A673 (cell line): ENCODE results near the gene SULT2B1. TPM values are rescaled to one million over a fixed set of nuclear protein-coding genes. Genes with fewer than 3 reads are reported as not detected.

Experiments used
- BruUV-seq: library from RNA; stranded (reverse); fragments of 400-500 nt; replicated peaks from 2 replicates; lab custom pipeline; 2021; lab: Mats Ljungman, UMichigan
- CTCF ChIA-PET: fragments of 300-600 bp; sonication (Branson Sonifier 250); formaldehyde crosslinking; loops from one replicate; lab custom pipeline; 2022; ENCODE audit warnings: antibody characterized with exemption; lab: Charles Lee
- POLR2A ChIA-PET: fragments of 300-600 bp; sonication (Branson Sonifier 250); formaldehyde crosslinking; loops from one replicate; lab custom pipeline; 2022; ENCODE audit warnings: antibody characterized with exemption; ENCODE audit not compliant: low non-redundant PET; lab: Charles Lee
- DNase-seq: peaks from one replicate; pipeline ENCODE4 v3.0.0-alpha.2; 2015; ENCODE audit warnings: low spot score
- H3K27ac ChIP-seq: fragments of 200-600 bp; sonication (generic); 2 replicates; pipeline ENCODE4 v1.5.1; 2016; ENCODE audit warnings: mixed run types, low read depth, mild to moderate bottlenecking, mixed read lengths, antibody characterized with exemption, low read length; ENCODE audit not compliant: poor library complexity, severe bottlenecking
- H3K27me3 ChIP-seq: fragments of 200-600 bp; sonication (generic); replicated peaks from 2 replicates; pipeline ENCODE4 v1.6.1; 2017; ENCODE audit warnings: mixed run types, low read depth, mild to moderate bottlenecking, mixed read lengths, antibody characterized with exemption, low read length; ENCODE audit not compliant: insufficient read depth, poor library complexity
- H3K36me3 ChIP-seq: fragments of 200-600 bp; sonication (generic); 2 replicates; pipeline ENCODE4 v1.6.1; 2016; ENCODE audit warnings: mixed run types, mild to moderate bottlenecking, mixed read lengths, antibody characterized with exemption, low read length; ENCODE audit not compliant: insufficient read depth, poor library complexity, severe bottlenecking
- H3K4me1 ChIP-seq: fragments of 200-600 bp; sonication (generic); 2 replicates; pipeline ENCODE4 v1.6.1; 2017; ENCODE audit warnings: mixed run types, mild to moderate bottlenecking, mixed read lengths, antibody characterized with exemption, low read length; ENCODE audit not compliant: insufficient read depth, poor library complexity, severe bottlenecking
- H3K4me3 ChIP-seq: fragments of 200-600 bp; sonication (generic); 2 replicates; pipeline ENCODE4 v1.5.1; 2016; ENCODE audit warnings: low read depth, mixed run types, mild to moderate bottlenecking, mixed read lengths, low read length; ENCODE audit not compliant: poor library complexity, severe bottlenecking
- H3K9me3 ChIP-seq: fragments of 200-600 bp; sonication (generic); 2 replicates; pipeline ENCODE4 v1.6.1; 2016; ENCODE audit warnings: mixed run types, low read depth, mild to moderate bottlenecking, mixed read lengths, antibody characterized with exemption, low read length; ENCODE audit not compliant: poor library complexity, severe bottlenecking
- EZH2 ChIP-seq: fragments of 200-600 bp; sonication (generic); IDR thresholded peaks from 2 replicates; pipeline ENCODE4 v1.6.1; 2017; ENCODE audit warnings: borderline replicate concordance, low read depth, mild to moderate bottlenecking, mixed read lengths, antibody characterized with exemption, low read length; ENCODE audit not compliant: poor library complexity, severe bottlenecking
- intact Hi-C: fragments of 100-400 bp; cut with micrococcal nuclease; formaldehyde crosslinking; loops from one replicate; pipeline ENCODE4 v1.10.0; 2022; ENCODE audit not compliant: unreplicated experiment
- total RNA-seq: library from RNA; stranded (reverse); gene quantifications from 2 replicates; pipeline ENCODE4 v1.2.3, GENCODE V29; 2021
- TF ChIP-seq, protein P1 (sequence below): fragments of 300-800, 200-600 bp; sonication (generic); conservative IDR thresholded peaks from 2 replicates; pipeline ENCODE4 v1.5.1; 2017; ENCODE audit warnings: low read depth, mild to moderate bottlenecking, antibody characterized with exemption, low read length, moderate library complexity, mixed read lengths

Gene SULT2B1
- total RNA-seq, 1 experiment from 2014 or later = 0.60 TPM

DNA sequence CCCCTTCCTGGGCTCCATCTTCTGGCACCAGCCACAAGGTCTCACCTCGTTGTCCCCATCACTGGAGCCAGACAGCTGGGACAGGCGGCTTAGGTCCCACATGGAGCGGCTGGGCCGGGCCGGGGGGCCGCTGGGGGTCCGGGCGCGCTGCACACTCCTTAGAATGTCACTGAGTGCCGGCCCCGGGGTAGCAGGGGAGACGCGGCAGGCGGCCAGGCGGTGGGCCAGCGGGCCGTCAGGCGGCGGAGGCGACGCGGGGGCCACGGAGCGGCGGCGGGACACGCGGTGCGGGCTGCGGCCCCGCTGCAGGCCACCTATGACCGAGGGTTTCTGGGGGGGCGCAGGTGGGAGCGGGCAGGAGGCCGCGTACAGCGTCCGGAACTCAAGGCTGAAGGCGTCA is 51.5 kb downstream of the SULT2B1 start:
- Histone ChIP-seq H3K27ac (no peak overlapping the region), H3K9me3 (no peaks in the 10 kb centered on the region), H3K36me3 (no peaks in the 10 kb centered on the region), H3K27me3 (no peaks in the 10 kb centered on the region), H3K4me1 (no peaks in the 10 kb centered on the region), H3K4me3 (no peak overlapping the region)
- ChIA-PET POLR2A (no interaction called here), CTCF (no interaction called here)
- DNase-seq = no peak
- intact Hi-C loops = no loop called here
- BruUV-seq = no TSS peak
- TF ChIP-seq, protein P1, sequence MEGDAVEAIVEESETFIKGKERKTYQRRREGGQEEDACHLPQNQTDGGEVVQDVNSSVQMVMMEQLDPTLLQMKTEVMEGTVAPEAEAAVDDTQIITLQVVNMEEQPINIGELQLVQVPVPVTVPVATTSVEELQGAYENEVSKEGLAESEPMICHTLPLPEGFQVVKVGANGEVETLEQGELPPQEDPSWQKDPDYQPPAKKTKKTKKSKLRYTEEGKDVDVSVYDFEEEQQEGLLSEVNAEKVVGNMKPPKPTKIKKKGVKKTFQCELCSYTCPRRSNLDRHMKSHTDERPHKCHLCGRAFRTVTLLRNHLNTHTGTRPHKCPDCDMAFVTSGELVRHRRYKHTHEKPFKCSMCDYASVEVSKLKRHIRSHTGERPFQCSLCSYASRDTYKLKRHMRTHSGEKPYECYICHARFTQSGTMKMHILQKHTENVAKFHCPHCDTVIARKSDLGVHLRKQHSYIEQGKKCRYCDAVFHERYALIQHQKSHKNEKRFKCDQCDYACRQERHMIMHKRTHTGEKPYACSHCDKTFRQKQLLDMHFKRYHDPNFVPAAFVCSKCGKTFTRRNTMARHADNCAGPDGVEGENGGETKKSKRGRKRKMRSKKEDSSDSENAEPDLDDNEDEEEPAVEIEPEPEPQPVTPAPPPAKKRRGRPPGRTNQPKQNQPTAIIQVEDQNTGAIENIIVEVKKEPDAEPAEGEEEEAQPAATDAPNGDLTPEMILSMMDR = no peak
- TF ChIP-seq EZH2 = no peak

DNA sequence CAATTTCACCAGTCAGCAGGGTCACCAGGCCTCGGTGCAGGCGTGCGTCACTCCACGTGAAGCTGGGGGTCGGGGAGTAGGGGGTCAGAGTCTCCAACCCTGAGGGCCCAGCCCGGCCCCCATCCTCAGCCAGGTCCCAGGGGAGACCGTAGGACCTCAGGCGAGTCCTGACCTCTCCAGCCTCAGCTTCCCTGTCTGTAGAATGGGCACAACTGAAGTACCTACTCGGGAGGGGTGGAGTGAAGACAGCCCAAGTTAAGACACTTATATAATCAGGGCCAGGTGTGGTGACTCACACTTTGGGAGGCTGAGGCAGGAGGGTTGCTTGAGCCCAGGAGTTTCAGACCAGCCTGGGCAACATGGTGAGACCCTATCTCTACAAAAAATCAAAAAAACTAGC is 51.9 kb downstream of the SULT2B1 start:
- no TSS peak for BruUV-seq
- intact Hi-C loops = no loop called here
- Histone ChIP-seq H3K4me1 (no peaks in the 10 kb centered on the region), H3K27ac (no peak overlapping the region), H3K4me3 (no peak overlapping the region), H3K9me3 (no peaks in the 10 kb centered on the region), H3K36me3 (no peaks in the 10 kb centered on the region), H3K27me3 (no peaks in the 10 kb centered on the region)
- no peak for DNase-seq
- TF ChIP-seq EZH2 = no peak
- TF ChIP-seq, protein P1 = no peak
- CTCF ChIA-PET = no interaction called here
- POLR2A ChIA-PET = no interaction called here

GRCh38 chr19:48606463-48607358 is 54.7 kb downstream of the SULT2B1 start, which contains the start of gene SPACA4:
Gene SPACA4 (plus strand): TSS chr19:48606742. CDS start chr19:48606979, 237 bp downstream.
- no peak for DNase-seq
- no peak within 1 kb of the TSS for H3K4me3 ChIP-seq
- ChIA-PET POLR2A (no interaction called here), CTCF (interaction anchor here (1.4 kb wide), 1 partner anchor 13 kb away, joined by 3 read pairs; the partner anchor contains the start of genes RPL18 and SPHK2)
- H3K27me3 ChIP-seq = no peaks in the 10 kb centered on the region
- no peaks in the 10 kb centered on the region for H3K4me1 ChIP-seq
- no peak within 1 kb of the TSS for H3K27ac ChIP-seq
- intact Hi-C loops = no loop called here
- no peaks in the 10 kb centered on the region for H3K36me3 ChIP-seq
- no peaks in the 10 kb centered on the region for H3K9me3 ChIP-seq
- TF ChIP-seq, protein P1 = no peak
- no peak for TF ChIP-seq EZH2
- no TSS peak for BruUV-seq
